ENCODE data around the gene PAK5.
A peak's percentile ranks its signal among the peaks of the same experiment; 100 is the strongest.
"Not testable (repeated sequence)": the region's sequence is repeated elsewhere in the genome, so short reads cannot be mapped to it uniquely, and the experiment has no call there.

PAK5 gene

DNA sequence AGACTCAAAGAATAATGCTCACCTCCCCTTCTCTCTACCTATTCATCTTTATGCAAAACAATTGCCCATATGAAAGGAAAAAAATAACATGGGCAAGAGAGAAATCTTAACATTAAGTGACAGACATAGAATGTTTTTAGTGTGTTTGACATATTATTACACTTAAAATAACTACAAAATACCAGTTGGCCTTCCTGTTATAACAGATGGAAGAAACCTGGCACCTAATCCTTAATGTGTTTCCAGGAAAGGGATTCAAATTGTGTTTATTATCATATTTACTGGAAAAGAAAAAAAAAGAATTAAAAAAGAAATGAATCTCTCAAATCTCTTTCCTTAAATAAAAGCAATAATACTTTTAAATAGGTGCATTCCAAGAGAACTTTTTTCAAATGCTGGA, 165.9 kb downstream of the PAK5 start:
- DNase-seq, result no peak

- DNase-seq, result no peak
Measured at GRCh38 chr20:9672027-9672426, 166.8 kb downstream of the PAK5 start.

- DNase-seq, result no peak
Measured at GRCh38 chr20:9668381-9668780, 170.5 kb downstream of the PAK5 start.

- no peak for DNase-seq
Measured at GRCh38 chr20:9663423-9663822, 175.5 kb downstream of the PAK5 start.

DNA sequence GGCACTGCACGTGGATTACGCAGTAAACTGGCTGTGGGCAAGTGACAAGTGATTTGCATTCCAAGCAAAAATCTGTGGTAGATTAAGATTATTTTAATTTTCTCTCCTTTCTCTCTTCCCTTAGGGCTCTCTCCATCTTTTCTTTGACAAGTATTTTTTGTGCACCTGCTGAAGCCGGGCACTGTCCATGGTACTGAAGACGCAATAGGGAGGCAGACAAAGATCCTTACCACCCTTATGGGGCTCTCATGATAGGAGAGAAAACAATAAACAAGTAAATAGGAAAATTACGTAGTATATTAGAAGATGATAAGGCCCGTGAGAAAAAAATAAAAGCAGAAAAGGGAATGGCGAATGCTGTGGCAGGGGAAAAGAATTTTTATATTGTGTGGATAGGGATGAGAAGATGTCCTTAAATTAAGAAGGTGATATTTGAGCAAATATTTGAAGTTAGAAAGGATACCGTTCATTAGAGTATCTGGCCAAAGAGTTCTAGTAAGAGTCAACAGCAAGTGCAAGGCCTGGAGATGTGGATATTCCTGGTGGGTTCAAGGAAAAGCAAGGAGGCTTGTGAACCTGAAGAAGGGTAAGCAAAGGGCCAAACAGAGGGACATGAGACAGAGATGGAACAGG, 178.5 kb downstream of the PAK5 start:
- no peak for DNase-seq

DNA sequence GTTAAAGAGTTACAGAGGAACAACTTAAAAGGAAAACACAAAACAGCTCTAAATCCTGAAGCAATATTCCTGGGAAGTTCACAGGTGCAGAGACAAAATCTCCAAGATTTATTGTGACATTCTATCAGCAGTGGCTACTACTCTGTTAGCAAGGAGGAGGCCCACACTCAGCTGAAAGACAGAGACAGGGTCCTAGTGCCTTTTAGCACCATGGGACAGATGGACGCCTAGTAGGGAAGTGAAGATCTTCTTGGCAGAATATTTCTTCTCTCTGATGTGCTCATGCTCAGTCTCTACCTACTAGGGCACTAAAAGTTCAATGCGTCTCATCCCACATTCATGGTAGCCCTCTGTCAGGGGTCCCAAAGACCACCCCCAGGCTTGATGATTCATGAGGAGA, 191.1 kb downstream of the PAK5 start:
- no peak for DNase-seq

DNA sequence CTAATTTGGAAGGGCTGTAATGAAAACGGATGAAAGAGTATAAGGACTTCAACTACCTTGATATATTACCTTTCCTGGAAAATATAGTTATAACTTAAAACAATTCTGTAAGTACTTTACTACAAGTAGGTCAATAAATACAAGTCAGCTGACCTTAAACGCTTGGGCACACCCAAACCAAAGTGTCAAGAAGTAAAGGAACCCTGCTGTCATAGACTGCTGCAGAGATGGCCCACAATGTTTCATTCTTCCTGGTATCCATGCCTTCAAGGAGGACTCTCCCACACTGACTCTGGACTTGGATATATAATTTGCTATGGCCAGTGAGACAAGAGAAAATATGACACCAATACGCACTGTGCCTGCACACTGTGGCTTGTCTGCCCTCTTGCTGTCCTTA, 192.5 kb downstream of the PAK5 start:
- no peak for DNase-seq

DNA sequence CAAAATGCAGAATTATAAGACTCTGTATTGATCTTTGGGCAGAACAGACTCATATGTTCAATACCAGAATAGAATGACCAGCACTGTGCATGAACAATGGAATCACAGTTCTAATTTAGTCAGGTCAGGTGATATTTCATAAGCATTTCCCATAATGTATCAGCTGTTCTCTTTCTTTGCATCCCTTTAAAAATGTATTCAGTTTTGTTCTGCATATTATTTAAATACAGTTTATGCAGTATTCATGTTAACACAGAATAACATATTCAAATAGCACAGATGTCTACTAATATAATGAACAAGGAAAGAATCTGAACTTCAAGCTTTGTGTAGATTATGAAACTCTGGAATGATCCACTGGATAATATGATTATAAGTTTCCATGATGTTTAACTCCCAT, 196.0 kb downstream of the PAK5 start:
- DNase-seq, result no peak

DNA sequence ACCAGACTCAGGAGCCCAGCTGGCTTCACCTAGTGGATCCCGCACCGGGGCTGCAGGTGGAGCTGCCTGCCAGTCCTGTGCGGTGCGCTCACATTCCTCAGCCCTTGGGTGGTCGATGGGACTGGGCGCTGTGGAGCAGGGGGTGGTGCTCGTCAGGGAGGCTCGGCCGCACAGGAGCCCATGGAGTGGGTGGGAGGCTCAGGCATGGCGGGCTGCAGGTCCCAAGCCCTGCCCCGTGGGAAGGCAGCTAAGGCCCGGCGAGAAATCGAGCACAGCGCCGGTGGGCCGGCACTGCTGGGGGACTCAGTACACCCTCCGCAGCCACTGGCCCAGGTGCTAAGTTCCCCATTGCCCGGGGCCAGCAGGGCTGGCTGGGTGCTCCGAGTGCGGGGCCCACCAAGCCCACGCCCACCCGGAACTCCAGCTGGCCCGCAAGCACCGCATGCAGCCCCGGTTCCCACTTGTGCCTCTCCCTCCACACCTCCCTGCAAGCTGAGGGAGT, 197.3 kb downstream of the PAK5 start:
- not testable (repeated sequence) for DNase-seq

GRCh38 chr20:9637889-9638288, 201.0 kb downstream of the PAK5 start:
- no peak for DNase-seq

- DNase-seq, result no peak
Measured at GRCh38 chr20:9635750-9636149, 203.1 kb downstream of the PAK5 start.

DNA sequence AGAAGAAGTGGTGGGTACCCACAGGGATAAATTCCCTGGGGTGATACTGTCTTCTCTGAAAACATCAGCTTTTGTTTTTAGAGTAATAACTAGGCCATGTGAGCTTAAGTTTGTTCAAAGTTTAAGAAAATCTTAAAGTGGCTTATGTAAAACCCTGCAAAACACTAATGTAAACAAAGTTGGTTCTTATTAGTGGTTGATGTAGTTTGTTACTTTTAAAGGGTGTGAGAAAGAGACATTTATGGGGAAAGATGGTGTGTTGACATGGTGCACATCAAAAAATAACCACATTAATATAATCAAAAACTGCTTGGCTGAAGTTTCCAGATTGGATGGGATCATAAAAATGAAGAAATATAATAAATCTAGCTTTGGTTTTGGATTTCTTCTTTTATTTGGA, 204.5 kb downstream of the PAK5 start:
- no peak for DNase-seq

DNA sequence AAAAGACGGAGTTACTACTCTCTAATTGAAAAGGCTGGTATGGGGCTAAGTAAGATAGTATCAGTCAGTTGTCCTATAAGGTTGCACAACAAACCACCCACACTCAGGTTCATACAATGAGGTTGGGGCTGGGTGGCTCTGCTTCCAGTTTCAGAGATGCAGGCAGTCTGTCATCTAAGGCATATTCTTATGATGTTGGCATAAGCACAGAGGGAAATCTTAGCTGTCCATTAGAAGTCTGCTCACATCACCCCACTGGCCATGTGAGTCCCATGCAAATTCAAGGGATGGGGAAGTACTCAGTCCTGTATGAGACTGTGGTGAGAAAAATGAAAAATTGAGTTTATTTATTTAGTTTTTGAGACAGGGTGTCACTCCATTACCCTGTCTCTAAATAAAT, 205.9 kb downstream of the PAK5 start:
- no peak for DNase-seq

DNA sequence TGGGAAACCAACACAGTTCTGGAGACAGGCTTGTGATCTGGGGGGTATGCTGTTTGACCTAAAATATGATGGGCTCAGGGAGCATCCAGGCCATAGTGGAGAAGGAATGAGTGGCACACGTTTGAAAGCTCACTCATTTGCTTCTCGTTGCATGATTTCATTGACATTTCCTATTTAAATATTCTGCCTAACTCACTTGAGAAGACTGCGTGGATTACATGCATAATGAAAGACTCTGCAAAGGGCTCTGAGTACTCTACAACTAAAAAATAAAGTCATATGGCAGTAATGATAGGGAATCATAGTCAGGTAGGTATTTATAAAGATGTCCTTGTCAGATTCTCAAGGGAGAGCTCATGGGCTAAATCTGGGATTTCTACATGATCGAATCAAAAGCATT, 206.6 kb downstream of the PAK5 start:
- no peak for DNase-seq

DNA sequence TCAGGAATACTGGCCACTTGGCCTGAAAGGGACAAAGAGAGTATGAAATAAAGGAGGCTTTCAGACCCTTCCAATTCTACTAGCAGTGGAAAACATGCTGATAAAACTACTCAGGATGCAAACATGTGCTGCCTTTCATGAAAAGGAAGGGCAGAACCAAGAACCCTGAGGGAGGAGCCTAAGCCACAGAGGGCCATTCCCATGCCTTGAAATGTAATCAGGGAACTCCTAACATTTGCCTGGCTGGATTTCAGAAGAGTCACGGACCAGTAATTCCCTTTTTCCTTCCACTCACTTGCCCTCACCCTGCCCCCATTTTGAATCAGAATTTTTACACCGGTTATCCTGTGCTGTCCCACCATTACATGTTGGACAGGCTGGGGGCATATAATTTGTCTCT, 208.3 kb downstream of the PAK5 start:
- DNase-seq, result no peak

DNA sequence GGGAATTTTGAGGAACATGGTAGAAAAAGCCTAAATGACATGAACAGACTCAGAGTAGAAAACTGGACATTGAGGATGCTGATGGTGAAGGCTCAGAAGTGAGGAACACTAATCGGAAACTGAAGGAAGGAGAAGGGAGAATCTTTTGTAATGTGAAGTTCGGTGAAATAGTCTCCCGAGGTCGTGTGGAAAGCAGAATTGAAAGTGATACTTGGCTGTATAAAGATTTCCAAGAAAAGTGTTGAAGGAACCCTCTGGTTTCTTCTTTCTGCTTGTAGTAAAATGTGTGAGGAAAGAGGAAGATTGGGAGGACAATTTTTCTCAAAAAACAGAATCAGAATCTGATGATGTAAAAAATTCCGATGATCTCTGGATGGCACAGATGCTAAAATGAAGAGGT, 209.0 kb downstream of the PAK5 start:
- no peak for DNase-seq

GRCh38 chr20:9628589-9628988, 210.3 kb downstream of the PAK5 start:
- no peak for DNase-seq

DNA sequence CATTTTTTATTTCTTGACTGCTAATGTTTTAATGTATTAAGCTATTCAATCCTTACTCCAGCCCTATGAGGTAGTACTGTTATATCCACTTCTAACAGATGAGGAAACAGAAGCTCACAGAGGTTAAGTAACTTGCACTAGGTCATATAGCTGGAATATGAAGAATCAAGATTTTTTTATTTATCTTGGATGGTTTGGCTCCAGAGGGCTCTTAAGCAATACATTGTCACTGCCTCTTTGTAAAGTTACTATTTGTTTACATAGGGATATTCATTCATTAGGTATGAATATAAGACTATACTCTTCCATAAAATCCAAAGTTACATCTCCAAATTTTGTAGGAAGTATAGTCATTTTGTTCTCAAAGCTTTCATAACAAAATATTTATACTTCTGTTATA, 210.7 kb downstream of the PAK5 start:
- DNase-seq, result no peak

DNA sequence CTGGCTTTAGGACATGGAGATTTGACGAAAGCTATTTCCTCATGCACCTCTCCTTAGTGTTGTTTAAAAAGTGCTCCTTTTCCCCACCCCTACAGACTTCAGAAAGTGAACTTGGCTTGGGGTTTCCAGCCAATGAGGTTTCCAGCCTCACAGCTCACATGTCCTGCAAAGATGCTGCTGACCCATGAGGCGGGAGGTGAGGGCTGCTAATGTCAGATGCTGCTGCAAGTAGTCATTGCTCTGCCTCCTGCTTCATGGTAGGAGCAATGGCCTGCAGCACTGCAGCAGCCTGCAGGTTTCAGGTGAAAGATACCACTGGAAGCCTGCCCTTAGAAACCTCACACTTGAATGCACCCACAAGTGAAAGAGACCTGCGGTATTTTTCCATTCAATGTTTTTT, 211.7 kb downstream of the PAK5 start:
- no peak for DNase-seq

GRCh38 chr20:9626357-9626756, 212.5 kb downstream of the PAK5 start:
- no peak for DNase-seq

- DNase-seq, result no peak
Measured at GRCh38 chr20:9617940-9618339, 220.9 kb downstream of the PAK5 start.

- DNase-seq, result peak in 5 of 6 experiments; percentile 1 to 38 (median 6)
Measured at GRCh38 chr20:9616833-9617461, 221.9 kb downstream of the PAK5 start.

GRCh38 chr20:9616455-9616805, 222.4 kb downstream of the PAK5 start:
- no peak for DNase-seq

DNA sequence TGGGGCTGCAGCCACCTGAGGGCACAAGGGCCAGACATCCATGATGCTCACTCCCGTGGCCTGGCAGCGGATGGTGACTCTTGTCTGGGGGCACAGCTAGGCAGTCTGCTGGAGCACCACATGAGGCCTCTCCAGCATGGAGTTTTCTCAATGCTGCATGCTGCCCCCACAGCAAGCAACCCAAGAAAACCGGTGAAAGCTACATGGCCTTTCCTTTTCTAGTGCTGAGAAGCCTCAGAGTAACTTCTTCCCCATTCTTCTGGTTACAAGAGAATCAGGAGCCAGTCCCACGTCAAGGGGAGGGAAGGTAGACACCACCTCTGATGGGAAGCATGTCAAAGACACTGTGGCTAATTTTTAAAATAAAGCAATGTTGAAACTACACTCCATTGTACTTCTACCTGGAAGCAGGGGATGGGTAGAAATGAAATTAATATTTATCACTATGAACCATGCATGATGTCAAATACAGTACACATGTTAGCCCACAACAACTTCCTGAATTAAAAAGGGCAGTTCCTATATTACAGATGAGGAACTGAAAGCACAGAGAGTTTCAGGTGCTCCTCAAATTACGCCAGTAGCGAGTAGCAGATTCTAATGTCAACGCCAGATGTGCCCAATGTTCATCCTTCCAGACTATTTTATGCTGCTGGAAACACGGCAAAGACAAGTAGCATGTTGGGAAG, 223.0 kb downstream of the PAK5 start:
- no peak for DNase-seq

DNA sequence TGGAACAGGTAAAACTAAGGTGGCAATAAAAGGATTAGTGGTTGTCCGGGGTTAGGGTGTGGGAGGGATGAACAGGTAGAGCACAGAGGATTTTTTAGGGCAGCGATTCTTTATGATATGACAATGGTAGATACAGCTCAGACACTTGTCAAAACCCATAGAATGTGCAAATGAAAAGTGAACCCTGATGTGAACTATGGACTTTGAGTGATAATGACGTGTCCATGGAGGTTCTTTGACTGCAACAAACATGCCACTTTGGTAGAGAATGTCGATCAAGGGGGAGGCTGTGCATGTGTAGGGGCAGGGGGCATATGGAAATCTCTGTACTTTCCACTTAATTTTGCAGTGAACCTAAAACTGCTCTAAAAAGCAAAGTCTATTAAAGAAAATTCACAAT, 223.8 kb downstream of the PAK5 start:
- DNase-seq, result no peak
